GM12872 (cell line): Measurements from ENCODE around the gene SLC6A18.

Experiments used
- TF ChIP-seq, protein P1 (sequence below): IDR thresholded peaks from 3 replicates; pipeline ENCODE4 v1.5.1; 2011; ENCODE audit warnings: low read depth, mild to moderate bottlenecking, low read length, moderate library complexity; ENCODE audit not compliant: insufficient read depth

SLC6A18 gene

DNA sequence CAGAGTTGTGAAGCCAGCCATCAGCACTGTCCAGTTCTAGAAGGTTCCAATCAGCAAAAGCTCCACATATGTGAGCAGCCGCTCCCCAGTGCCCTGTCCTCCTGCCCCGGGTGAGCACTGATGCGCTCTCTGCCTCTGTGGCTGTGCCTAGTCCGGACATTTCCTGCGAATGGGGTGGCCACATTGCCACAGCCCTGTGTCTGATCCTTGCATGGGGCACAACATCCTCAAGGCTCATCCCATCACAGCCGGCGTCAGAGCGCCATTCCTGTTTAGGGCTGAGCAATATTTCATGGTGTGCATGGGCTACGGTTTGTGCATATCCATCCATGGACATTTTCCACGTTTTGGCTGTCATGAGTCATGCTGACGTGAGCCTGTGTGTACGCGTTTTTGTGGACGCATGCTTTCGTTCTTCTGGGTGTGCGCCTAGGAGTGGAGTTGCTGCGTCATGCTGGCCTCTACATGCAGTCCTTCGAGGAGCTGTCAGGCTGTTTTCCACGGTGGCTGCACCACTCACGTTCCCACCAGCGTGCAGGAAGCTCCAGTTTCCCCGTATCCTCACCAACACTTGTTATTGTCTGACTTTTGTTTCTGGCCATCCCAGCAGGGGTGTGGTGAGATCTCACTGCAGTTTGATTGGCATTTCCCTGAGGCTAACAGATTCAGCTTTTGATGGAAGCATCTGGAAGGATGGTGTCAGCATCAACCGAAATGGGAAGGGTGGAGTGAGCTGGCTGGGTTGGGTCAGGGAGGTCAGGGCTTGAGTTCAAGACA lies 9.7 kb upstream of the SLC6A18 start:
- TF ChIP-seq, protein P1, sequence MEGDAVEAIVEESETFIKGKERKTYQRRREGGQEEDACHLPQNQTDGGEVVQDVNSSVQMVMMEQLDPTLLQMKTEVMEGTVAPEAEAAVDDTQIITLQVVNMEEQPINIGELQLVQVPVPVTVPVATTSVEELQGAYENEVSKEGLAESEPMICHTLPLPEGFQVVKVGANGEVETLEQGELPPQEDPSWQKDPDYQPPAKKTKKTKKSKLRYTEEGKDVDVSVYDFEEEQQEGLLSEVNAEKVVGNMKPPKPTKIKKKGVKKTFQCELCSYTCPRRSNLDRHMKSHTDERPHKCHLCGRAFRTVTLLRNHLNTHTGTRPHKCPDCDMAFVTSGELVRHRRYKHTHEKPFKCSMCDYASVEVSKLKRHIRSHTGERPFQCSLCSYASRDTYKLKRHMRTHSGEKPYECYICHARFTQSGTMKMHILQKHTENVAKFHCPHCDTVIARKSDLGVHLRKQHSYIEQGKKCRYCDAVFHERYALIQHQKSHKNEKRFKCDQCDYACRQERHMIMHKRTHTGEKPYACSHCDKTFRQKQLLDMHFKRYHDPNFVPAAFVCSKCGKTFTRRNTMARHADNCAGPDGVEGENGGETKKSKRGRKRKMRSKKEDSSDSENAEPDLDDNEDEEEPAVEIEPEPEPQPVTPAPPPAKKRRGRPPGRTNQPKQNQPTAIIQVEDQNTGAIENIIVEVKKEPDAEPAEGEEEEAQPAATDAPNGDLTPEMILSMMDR = no peak

DNA sequence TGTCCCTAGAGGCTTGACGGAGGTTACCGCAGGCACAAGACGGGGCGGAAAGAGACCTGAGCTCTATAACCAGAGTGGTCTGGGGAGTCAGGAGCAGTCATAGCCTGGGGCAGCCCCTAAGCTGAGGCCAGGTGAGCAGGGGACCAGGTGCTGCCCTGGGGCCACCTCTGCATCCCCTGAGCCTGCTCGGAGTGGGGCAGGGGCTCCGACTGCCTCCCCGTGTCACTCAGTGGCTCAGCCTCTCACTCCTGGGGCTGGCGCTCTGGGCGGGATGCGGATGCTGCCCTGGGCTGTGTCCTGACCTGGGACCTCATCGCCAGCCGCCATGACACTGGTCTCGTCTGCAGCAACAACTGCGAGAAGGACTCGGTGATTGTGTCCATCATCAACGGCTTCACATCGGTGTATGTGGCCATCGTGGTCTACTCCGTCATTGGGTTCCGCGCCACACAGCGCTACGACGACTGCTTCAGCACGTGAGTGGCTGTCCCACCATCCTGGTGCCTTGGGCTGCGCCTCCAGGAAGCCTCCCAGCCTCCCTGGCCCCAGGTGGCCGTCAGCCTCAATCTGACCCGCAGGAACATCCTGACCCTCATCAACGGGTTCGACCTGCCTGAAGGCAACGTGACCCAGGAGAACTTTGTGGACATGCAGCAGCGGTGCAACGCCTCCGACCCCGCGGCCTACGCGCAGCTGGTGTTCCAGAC lies 8.8 kb upstream of the SLC6A18 start:
- TF ChIP-seq, protein P1 = no peak

DNA sequence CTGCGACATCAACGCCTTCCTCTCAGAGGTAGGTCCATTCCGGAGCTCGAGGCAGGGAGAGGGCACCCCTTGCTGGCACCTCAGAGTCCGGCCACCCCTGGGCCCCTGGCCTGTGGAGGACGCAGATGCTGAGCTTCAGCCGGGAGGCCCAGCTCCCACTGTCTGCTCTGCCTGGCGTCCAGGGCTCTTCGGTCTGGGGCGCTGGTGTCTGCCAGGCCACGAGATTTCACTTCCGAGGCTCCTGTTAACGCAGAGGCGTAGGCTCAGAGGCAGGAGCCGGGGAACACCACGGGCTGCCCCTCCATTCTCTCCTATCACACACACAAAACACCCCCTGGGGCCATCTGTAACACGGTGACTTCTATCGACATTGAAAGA lies 8.3 kb upstream of the SLC6A18 start:
- TF ChIP-seq, protein P1 = no peak

DNA sequence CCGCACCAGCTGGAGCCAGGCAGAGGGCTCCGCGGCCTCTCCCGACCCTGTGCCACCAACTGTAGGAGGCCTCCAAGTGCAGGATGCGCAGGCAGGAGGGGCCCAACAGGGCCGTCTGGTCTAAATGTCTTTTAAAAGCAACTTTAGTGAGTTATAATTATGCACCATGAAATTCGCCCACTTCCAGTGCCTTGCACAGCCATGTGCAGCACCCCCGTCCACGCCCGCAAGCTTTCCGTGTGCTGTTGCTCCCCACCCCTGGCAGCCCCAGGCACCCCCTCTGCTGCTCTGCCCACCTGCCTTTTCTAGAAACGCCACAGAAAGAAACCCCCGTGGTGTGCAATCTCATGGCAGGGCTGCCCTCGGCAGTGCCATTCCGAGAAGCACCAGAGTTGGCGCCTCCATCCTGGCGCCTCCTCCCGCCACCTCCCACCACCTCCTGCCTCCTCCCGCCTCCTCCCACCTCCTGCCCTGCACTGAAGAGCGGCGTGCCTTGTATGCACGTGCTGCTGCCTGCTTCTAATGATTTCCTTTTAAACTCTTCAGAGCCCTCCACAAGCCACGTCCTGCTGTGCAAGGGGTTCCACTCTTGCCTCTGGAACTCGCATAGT lies 7.5 kb upstream of the SLC6A18 start:
- TF ChIP-seq, protein P1 = no peak

DNA sequence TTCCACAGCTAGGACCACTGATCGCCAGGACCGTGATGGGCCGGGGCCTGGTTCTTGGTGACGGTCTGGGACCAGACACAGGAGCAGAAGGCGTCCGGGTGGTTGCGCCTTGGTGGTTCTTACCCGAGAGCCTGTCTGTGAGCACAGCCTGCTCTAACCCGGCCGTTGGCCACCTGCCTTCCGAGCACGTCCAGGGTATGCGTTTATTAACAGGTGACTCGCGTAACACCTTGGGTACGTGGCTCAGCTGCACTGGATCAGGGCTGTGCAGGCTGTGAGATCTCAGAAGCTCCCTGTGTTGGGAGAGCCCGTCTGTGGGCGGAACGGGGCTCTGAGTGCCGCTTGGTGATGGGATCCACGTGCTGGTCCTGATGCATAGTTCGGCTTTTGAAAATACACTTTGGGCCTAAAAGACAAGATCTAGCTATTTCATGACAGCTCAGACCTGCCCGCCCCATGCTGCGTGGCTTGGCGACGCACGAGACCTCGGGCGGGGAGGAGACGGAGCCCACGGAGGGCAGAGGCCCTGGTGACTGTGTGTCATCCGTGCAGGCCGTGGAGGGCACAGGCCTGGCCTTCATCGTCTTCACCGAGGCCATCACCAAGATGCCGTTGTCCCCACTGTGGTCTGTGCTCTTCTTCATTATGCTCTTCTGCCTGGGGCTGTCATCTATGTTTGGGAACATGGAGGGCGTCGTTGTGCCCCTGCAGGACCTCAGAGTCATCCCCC lies 6.7 kb upstream of the SLC6A18 start:
- TF ChIP-seq, protein P1 = no peak

DNA sequence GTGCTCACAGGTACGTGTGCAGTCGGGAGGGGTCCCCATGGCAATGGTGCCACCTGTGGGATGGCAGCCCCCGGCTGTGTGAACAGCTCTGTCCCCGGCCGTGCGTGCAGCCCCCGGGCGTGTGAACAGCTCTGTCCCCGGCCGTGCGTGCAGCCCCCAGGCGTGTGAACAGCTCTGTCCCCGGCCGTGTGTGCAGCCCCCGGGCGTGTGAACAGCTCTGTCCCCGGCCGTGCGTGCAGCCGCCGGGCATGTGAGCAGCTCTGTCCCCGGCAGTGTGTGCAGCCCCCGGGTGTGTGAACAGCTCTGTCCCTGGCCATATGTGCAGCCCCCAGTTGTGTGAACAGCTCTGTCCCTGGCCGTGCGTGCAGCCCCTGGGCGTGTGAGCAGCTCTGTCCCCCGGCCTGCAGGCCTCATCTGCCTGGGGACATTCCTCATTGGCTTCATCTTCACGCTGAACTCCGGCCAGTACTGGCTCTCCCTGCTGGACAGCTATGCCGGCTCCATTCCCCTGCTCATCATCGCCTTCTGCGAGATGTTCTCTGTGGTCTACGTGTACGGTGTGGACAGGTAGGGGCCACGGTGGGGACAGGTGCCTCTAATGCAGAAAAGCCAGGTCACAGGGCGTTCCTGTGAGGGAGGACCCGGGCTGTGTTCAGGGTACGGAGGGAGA lies 5.9 kb upstream of the SLC6A18 start:
- TF ChIP-seq, protein P1 = no peak
